H9 (cell line): ENCODE data around the gene CHST2. TPM values are rescaled to one million over a fixed set of nuclear protein-coding genes. Genes with fewer than 3 reads are reported as not detected.
A peak's percentile ranks its signal among the peaks of the same experiment; 100 is the strongest.

Source experiments
- DNase-seq: peaks from one replicate; pipeline ENCODE4 v3.0.0-alpha.2; 2017
- H2AFZ ChIP-seq: one replicate; pipeline ENCODE4 v1.6.1; 2013; ENCODE audit warnings: mild to moderate bottlenecking, low read length, control low read depth, moderate library complexity
- H2AK5ac ChIP-seq: 2 replicates; pipeline ENCODE4 v1.6.1; 2013; ENCODE audit warnings: low read length, control low read depth, mixed read lengths; ENCODE audit not compliant: insufficient read length
- H2BK120ac ChIP-seq: one replicate; pipeline ENCODE4 v1.6.1; 2013; ENCODE audit warnings: low read depth, mild to moderate bottlenecking, low read length, control low read depth, inconsistent platforms; ENCODE audit not compliant: poor library complexity, severe bottlenecking
- H2BK12ac ChIP-seq: 2 replicates; pipeline ENCODE4 v1.6.1; 2013; ENCODE audit warnings: low read length, control low read depth, mixed read lengths, low read depth; ENCODE audit not compliant: insufficient read length
- H2BK15ac ChIP-seq: 2 replicates; pipeline ENCODE4 v1.6.1; 2013; ENCODE audit warnings: low read depth, low read length, control low read depth
- H2BK20ac ChIP-seq: one replicate; pipeline ENCODE4 v1.6.1; 2013; ENCODE audit warnings: low read depth, mild to moderate bottlenecking, low read length, control low read depth, inconsistent platforms; ENCODE audit not compliant: poor library complexity, severe bottlenecking
- H2BK5ac ChIP-seq: 2 replicates; pipeline ENCODE4 v1.6.1; 2013; ENCODE audit warnings: low read length, control low read depth, mixed read lengths; ENCODE audit not compliant: insufficient read length
- H3K14ac ChIP-seq: 2 replicates; pipeline ENCODE4 v1.6.1; 2013; ENCODE audit warnings: low read length, control low read depth; ENCODE audit not compliant: insufficient read depth
- H3K18ac ChIP-seq: 2 replicates; pipeline ENCODE4 v1.6.1; 2013; ENCODE audit warnings: low read depth, mild to moderate bottlenecking, mixed read lengths, low read length, control low read depth; ENCODE audit not compliant: insufficient read length
- H3K23ac ChIP-seq: 2 replicates; pipeline ENCODE4 v1.6.1; 2013; ENCODE audit warnings: low read length, control low read depth, mixed read lengths, low read depth; ENCODE audit not compliant: insufficient read length
- H3K23me2 ChIP-seq: 2 replicates; pipeline ENCODE4 v1.6.1; 2013; ENCODE audit warnings: low read depth, mild to moderate bottlenecking, mixed read lengths, low read length, control low read depth; ENCODE audit not compliant: insufficient read length, poor library complexity, severe bottlenecking
- H3K27ac ChIP-seq: 2 replicates; pipeline ENCODE4 v1.5.1; 2013; ENCODE audit warnings: low read length, control low read depth, mixed read lengths, low read depth; ENCODE audit not compliant: insufficient read length
- H3K27me3 ChIP-seq: 2 replicates; pipeline ENCODE4 v1.6.1; 2013; ENCODE audit warnings: low read length, control low read depth, inconsistent platforms; ENCODE audit not compliant: insufficient read depth
- H3K4ac ChIP-seq: 2 replicates; pipeline ENCODE4 v1.6.1; 2013; ENCODE audit warnings: low read depth, mild to moderate bottlenecking, control low read depth, inconsistent platforms, low read length, moderate library complexity
- H3K4me1 ChIP-seq: 2 replicates; pipeline ENCODE4 v1.6.1; 2013; ENCODE audit warnings: low read length, control low read depth, inconsistent platforms; ENCODE audit not compliant: insufficient read depth
- H3K4me2 ChIP-seq: 2 replicates; pipeline ENCODE4 v1.6.1; 2013; ENCODE audit warnings: low read length, control low read depth, mixed read lengths; ENCODE audit not compliant: insufficient read length, insufficient read depth
- H3K56ac ChIP-seq: 2 replicates; pipeline ENCODE4 v1.6.1; 2013; ENCODE audit warnings: low read depth, mild to moderate bottlenecking, mixed read lengths, low read length, control low read depth; ENCODE audit not compliant: insufficient read length
- H3K79me1 ChIP-seq: 2 replicates; pipeline ENCODE4 v1.6.1; 2013; ENCODE audit warnings: low read depth, mild to moderate bottlenecking, moderate library complexity, low read length, control low read depth, inconsistent platforms; ENCODE audit not compliant: insufficient read depth, poor library complexity, severe bottlenecking
- H3K79me2 ChIP-seq: 2 replicates; pipeline ENCODE4 v1.6.1; 2013; ENCODE audit warnings: low read length, control low read depth, inconsistent platforms; ENCODE audit not compliant: insufficient read depth
- H3K9ac ChIP-seq: 2 replicates; pipeline ENCODE4 v1.6.1; 2013; ENCODE audit warnings: low read length, control low read depth, mixed read lengths; ENCODE audit not compliant: insufficient read length; ENCODE audit errors: extremely low read depth
- H3K9me3 ChIP-seq: one replicate; pipeline ENCODE4 v1.6.1; 2013; ENCODE audit warnings: low read depth, low read length, inconsistent platforms; ENCODE audit not compliant: control insufficient read depth
- H3T11ph ChIP-seq: one replicate; pipeline ENCODE4 v1.6.1; 2013; ENCODE audit warnings: mild to moderate bottlenecking, low read length, control low read depth, inconsistent platforms
- H4K20me1 ChIP-seq: one replicate; pipeline ENCODE4 v1.6.1; 2013; ENCODE audit not compliant: control insufficient read depth, insufficient read length, insufficient read depth
- H4K5ac ChIP-seq: 2 replicates; pipeline ENCODE4 v1.6.1; 2013; ENCODE audit warnings: low read depth, mild to moderate bottlenecking, mixed read lengths, low read length, control low read depth; ENCODE audit not compliant: insufficient read length
- H4K8ac ChIP-seq: replicated peaks from 2 replicates; pipeline ENCODE4 v1.6.1; 2013; ENCODE audit warnings: low read length, control low read depth, mixed read lengths, low read depth; ENCODE audit not compliant: insufficient read length
- H4K91ac ChIP-seq: 2 replicates; pipeline ENCODE4 v1.6.1; 2013; ENCODE audit warnings: low read depth, mild to moderate bottlenecking, moderate library complexity, mixed read lengths, low read length, control low read depth; ENCODE audit not compliant: insufficient read length
- H3K27ac Mint-ChIP-seq, 3 experiments: 2 replicates in 2 of 3; 3 replicates in 1 of 3; pipeline ENCODE4 v1.8.0; 2020 to 2021; ENCODE audit warnings: mixed read lengths in 3 of 3, mild to moderate bottlenecking in 1 of 3, moderate library complexity in 1 of 3
- H3K27me3 Mint-ChIP-seq: 2 replicates; pipeline ENCODE4 v1.8.0; 2021; ENCODE audit warnings: low read depth, mild to moderate bottlenecking, moderate library complexity, mixed read lengths
- H3K36me3 Mint-ChIP-seq, 3 experiments: 2 replicates in 2 of 3; 3 replicates in 1 of 3; pipeline ENCODE4 v1.8.0; 2020 to 2021; ENCODE audit warnings: low read depth in 3 of 3, mixed read lengths in 3 of 3; ENCODE audit not compliant: insufficient read depth in 1 of 3
- H3K4me1 Mint-ChIP-seq, 2 experiments: 2 replicates each; pipeline ENCODE4 v1.8.0; 2020; ENCODE audit warnings: mixed read lengths in 2 of 2
- H3K4me3 Mint-ChIP-seq, 2 experiments: 2 replicates in 1 of 2; 3 replicates in 1 of 2; pipeline ENCODE4 v1.8.0; 2020 to 2021; ENCODE audit warnings: mild to moderate bottlenecking in 2 of 2, mixed read lengths in 2 of 2, moderate library complexity in 1 of 2
- H3K9me3 Mint-ChIP-seq, 2 experiments: 2 replicates in 1 of 2; 3 replicates in 1 of 2; pipeline ENCODE4 v1.8.0; 2020; ENCODE audit warnings: mild to moderate bottlenecking in 2 of 2, mixed read lengths in 2 of 2, moderate library complexity in 1 of 2
- CTCF ChIP-seq: fragments of 200-600 bp; sonication (generic); conservative IDR thresholded peaks from 3 replicates; pipeline ENCODE4 v1.8.0; 2021; ENCODE audit warnings: antibody characterized with exemption, mild to moderate bottlenecking
- WGBS: extraction: QIAGEN DNeasy Blood & Tissue Kit; methylation state at CpG from one replicate; pipeline ENCODE4 v1.1.7; 2013; ENCODE audit warnings: missing lambda C conversion rate, low lambda C conversion rate, mixed read lengths; ENCODE audit not compliant: insufficient read length; ENCODE audit errors: extremely low coverage; 5-methylcytosine and 5-hydroxymethylcytosine counted together
- total RNA-seq: library from RNA; stranded (reverse); gene quantifications from 2 replicates; pipeline ENCODE4 v1.2.1, GENCODE V29; 2021

CHST2 gene
- total RNA-seq, 1 experiment from 2014 or later, result 5.8 TPM

GRCh38 chr3:143070977-143071551 lies 48.5 kb upstream of the CHST2 start:
- Histone ChIP-seq H3K9ac (no peak overlapping the region), H3K14ac (no peak overlapping the region), H3K23ac (no peak overlapping the region), H2AFZ (no peak overlapping the region), H4K20me1 (no peaks in the 10 kb centered on the region), H2AK5ac (no peak overlapping the region), H2BK120ac (no peak overlapping the region), H3K79me2 (no peaks in the 10 kb centered on the region), H2BK20ac (no peak overlapping the region), H3K23me2 (no peaks in the 10 kb centered on the region), H4K8ac (no peak overlapping the region), H3K9me3 (no peaks in the 10 kb centered on the region), H2BK15ac (no peak overlapping the region), H3K27ac (no peak overlapping the region), H3K56ac (no peak overlapping the region), H2BK12ac (no peak overlapping the region), H3T11ph (no peak overlapping the region), H3K4me1 (peaks cover 8% of the 10 kb centered on the region), H2BK5ac (no peak overlapping the region), H3K18ac (no peak overlapping the region), H3K4ac (no peak overlapping the region), H3K4me2 (no peak overlapping the region), H3K27me3 (no peaks in the 10 kb centered on the region), H3K79me1 (no peaks in the 10 kb centered on the region), H4K91ac (no peak overlapping the region), H4K5ac (no peak overlapping the region)
- H3K27me3 Mint-ChIP-seq, result no peaks in the 10 kb centered on the region; the same call in none of the 2 replicates
- peaks cover 3 to 5% of the 10 kb centered on the region in 2 experiments; a peak in 4 of 5 replicates for H3K9me3 Mint-ChIP-seq
- peaks cover 0 to 5% (median 4%) of the 10 kb centered on the region in 3 experiments; a peak in 5 of 7 replicates for H3K36me3 Mint-ChIP-seq
- no CpG with 5 or more reads among the region's 3 CpGs for WGBS
- peak; percentile 81 for DNase-seq
- H3K4me1 Mint-ChIP-seq, result peaks cover 32 to 38% of the 10 kb centered on the region in 2 experiments
- H3K4me3 Mint-ChIP-seq, result no peak overlapping the region
- H3K27ac Mint-ChIP-seq, result peak overlapping the region in 2 of 3 experiments; percentile 74 to 81; a peak in 3 of 7 replicates
- TF ChIP-seq CTCF, result no peak
